Measurements from ENCODE around the gene UBA6. TPM values are rescaled to one million over a fixed set of nuclear protein-coding genes. Genes with fewer than 3 reads are reported as not detected.

Gene UBA6
- total and polyA plus RNA-seq, 7 donors = 3.3 to 37.9 (median 14.3) TPM

DNA sequence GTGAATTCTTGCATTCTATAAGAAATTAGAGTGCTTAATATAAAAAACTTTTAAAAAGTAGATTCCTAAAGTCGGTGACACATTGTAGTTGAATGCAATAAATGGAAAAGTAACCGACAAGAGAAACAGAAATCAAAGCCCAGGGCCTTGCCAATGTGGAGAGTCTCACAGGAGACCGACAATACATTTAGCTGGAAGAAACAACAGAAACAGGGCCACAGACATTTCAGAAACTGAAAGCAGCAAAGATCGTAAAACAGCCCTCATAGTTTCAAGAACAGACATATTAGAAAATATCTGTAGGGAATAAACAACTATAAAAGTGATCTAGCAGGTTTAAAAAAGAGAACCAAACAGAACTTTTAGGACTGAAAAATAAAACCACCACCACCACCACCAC lies 92.9 kb downstream of the UBA6 start:
- Histone ChIP-seq H3K4me3 (no peak overlapping the region), H3K27ac (no peak overlapping the region), H3K4me1 (no peaks in the 10 kb centered on the region), H3K27me3 (ENCODE audit: insufficient read depth in 3 of 3, low read length in 2 of 3) (no peaks in the 10 kb centered on the region), H3K9me3 (peaks cover 9% of the 10 kb centered on the region), H3K36me3 (ENCODE audit: insufficient read depth in 1 of 2, low read depth in 1 of 2) (no peaks in the 10 kb centered on the region)
- no peak for DNase-seq
- WGBS, 3 donors = 75 to 81% (median 79%) methylated on average over 4 of the region's 4 CpGs
- TF ChIP-seq, protein P1, sequence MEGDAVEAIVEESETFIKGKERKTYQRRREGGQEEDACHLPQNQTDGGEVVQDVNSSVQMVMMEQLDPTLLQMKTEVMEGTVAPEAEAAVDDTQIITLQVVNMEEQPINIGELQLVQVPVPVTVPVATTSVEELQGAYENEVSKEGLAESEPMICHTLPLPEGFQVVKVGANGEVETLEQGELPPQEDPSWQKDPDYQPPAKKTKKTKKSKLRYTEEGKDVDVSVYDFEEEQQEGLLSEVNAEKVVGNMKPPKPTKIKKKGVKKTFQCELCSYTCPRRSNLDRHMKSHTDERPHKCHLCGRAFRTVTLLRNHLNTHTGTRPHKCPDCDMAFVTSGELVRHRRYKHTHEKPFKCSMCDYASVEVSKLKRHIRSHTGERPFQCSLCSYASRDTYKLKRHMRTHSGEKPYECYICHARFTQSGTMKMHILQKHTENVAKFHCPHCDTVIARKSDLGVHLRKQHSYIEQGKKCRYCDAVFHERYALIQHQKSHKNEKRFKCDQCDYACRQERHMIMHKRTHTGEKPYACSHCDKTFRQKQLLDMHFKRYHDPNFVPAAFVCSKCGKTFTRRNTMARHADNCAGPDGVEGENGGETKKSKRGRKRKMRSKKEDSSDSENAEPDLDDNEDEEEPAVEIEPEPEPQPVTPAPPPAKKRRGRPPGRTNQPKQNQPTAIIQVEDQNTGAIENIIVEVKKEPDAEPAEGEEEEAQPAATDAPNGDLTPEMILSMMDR (IDR thresholded peaks at IDR 0.05) = no peak
- ATAC-seq = no peak
- intact Hi-C loops (cut with DNase I) = no loop called here

- TF ChIP-seq, protein P1 (IDR thresholded peaks at IDR 0.05) = no peak
Observed at GRCh38 chr4:67604749-67605148, 96.2 kb downstream of the UBA6 start.

GRCh38 chr4:67604029-67604381 lies 97.0 kb downstream of the UBA6 start:
- no peaks in the 10 kb centered on the region for H3K36me3 ChIP-seq (ENCODE audit: insufficient read depth in 1 of 2, low read depth in 1 of 2)
- TF ChIP-seq, protein P1 (IDR thresholded peaks at IDR 0.05) = no peak
- no peak overlapping the region for H3K27ac ChIP-seq
- H3K4me1 ChIP-seq = no peaks in the 10 kb centered on the region
- H3K4me3 ChIP-seq = no peak overlapping the region
- WGBS, 3 donors = 74 to 83% (median 82%) methylated on average over 2 of the region's 2 CpGs
- DNase-seq (no peak), ATAC-seq (no peak)
- H3K27me3 ChIP-seq (ENCODE audit: insufficient read depth in 3 of 3, low read length in 2 of 3) = no peaks in the 10 kb centered on the region
- no peaks in the 10 kb centered on the region for H3K9me3 ChIP-seq
- intact Hi-C loops (cut with DNase I) = no loop called here

More at GRCh38 chr4:67604749-67605148, 96.2 kb downstream of the UBA6 start:
- H3K27me3 ChIP-seq (ENCODE audit: insufficient read depth in 3 of 3, low read length in 2 of 3) = no peaks in the 10 kb centered on the region
- WGBS, 3 donors = 43 to 57% (median 48%) methylated on average over 3 of the region's 3 CpGs
- no peak overlapping the region for H3K27ac ChIP-seq
- H3K4me1 ChIP-seq = no peaks in the 10 kb centered on the region
- H3K9me3 ChIP-seq = no peaks in the 10 kb centered on the region
- no peak overlapping the region for H3K4me3 ChIP-seq
- DNase-seq (no peak), ATAC-seq (no peak)
- no peaks in the 10 kb centered on the region for H3K36me3 ChIP-seq (ENCODE audit: insufficient read depth in 1 of 2, low read depth in 1 of 2)
- intact Hi-C loops (cut with DNase I) = no loop called here

DNA sequence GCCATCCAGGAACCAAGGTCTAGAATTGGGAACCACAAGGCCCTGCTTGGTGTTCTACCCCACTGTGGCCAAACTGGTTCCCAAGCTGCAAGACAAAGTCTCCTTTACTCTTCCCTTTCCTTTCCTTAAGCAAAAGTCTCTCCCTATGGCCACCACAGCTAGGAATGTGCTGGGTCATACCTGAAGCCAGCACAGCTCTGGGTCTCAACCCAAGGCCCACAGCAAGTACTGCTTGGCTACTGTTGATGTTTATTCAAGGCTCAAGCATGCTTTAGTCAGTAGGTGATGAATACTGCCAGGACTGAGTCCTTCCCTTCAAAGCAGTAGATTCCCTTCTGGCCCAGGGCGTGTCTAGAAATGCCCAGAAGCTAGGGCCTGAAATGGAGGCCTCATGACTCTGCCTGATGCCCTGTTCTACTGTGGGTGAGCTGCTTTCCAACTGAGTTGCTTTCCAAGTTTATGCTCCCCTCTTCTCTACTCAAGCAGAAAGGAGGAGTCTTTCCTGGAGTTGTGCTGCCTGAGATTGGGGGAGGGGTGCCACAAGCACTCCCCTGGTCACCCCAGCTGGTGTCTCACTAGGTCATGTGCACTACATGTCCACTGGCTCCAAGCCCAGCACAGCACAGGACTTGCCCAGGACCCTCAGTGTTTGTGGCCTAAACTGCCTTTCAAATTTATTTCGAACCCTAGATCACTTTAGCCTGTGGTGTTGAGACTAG lies 97.5 kb downstream of the UBA6 start:
- intact Hi-C loops (cut with DNase I) = no loop called here
- no peak overlapping the region for H3K27ac ChIP-seq
- no peaks in the 10 kb centered on the region for H3K9me3 ChIP-seq
- DNase-seq (no peak), ATAC-seq (no peak)
- TF ChIP-seq, protein P1 (IDR thresholded peaks at IDR 0.05) = no peak
- H3K4me3 ChIP-seq = no peak overlapping the region
- H3K4me1 ChIP-seq = no peaks in the 10 kb centered on the region
- no peaks in the 10 kb centered on the region for H3K27me3 ChIP-seq (ENCODE audit: insufficient read depth in 3 of 3, low read length in 2 of 3)
- H3K36me3 ChIP-seq (ENCODE audit: insufficient read depth in 1 of 2, low read depth in 1 of 2) = no peaks in the 10 kb centered on the region
- 92 to 98% (median 96%) methylated on average over 2 of the region's 2 CpGs for WGBS, 3 donors

GRCh38 chr4:67593741-67594175 lies 107.2 kb downstream of the UBA6 start:
- Histone ChIP-seq H3K9me3 (no peaks in the 10 kb centered on the region), H3K27ac (no peak overlapping the region), H3K4me1 (no peaks in the 10 kb centered on the region), H3K36me3 (ENCODE audit: insufficient read depth in 1 of 2, low read depth in 1 of 2) (no peaks in the 10 kb centered on the region), H3K4me3 (no peak overlapping the region), H3K27me3 (ENCODE audit: insufficient read depth in 3 of 3, low read length in 2 of 3) (peaks cover 0 to 4% (median 2%) of the 10 kb centered on the region in 3 donors)
- DNase-seq (no peak), ATAC-seq (no peak)
- 65 to 78% (median 74%) methylated on average over 2 of the region's 2 CpGs for WGBS, 3 donors
- TF ChIP-seq, protein P1 (IDR thresholded peaks at IDR 0.05) = no peak
- intact Hi-C loops (cut with DNase I) = no loop called here
